HFFc6 (cell line): ENCODE measurements around the gene ZBTB47. TPM values are rescaled to one million over a fixed set of nuclear protein-coding genes. Genes with fewer than 3 reads are reported as not detected.

Source experiments
- DNase-seq: peaks from one replicate; pipeline ENCODE4 v3.0.0-alpha.2; 2018
- H3K27ac Mint-ChIP-seq: 2 replicates; pipeline ENCODE4 v1.8.0; 2020; ENCODE audit warnings: mild to moderate bottlenecking, mixed read lengths
- H3K27me3 Mint-ChIP-seq: 2 replicates; pipeline ENCODE4 v1.8.0; 2021; ENCODE audit warnings: mild to moderate bottlenecking, moderate library complexity, mixed read lengths; ENCODE audit not compliant: insufficient read depth
- H3K36me3 Mint-ChIP-seq: 2 replicates; pipeline ENCODE4 v1.8.0; 2021; ENCODE audit warnings: low read depth, mixed read lengths
- H3K4me1 Mint-ChIP-seq: 2 replicates; pipeline ENCODE4 v1.8.0; 2020; ENCODE audit warnings: low read depth, mixed read lengths
- H3K4me3 Mint-ChIP-seq: 2 replicates; pipeline ENCODE4 v1.8.0; 2020; ENCODE audit warnings: mild to moderate bottlenecking, moderate library complexity, mixed read lengths
- H3K9me3 Mint-ChIP-seq: 2 replicates; pipeline ENCODE4 v1.8.0; 2020; ENCODE audit warnings: mild to moderate bottlenecking, mixed read lengths
- CTCF ChIP-seq: fragments of 200-600 bp; sonication (generic); IDR thresholded peaks from 2 replicates; pipeline ENCODE4 v1.5.0; 2021; ENCODE audit warnings: antibody characterized with exemption, mild to moderate bottlenecking
- total RNA-seq, 6 experiments: library from RNA; stranded (reverse); fragmentation: NEBNext Ultra II Directional; extraction: Animal tissue kit (Norgen Biotek cat#: 25700); gene quantifications; 2 replicates in 1 of 6; 3 replicates in 5 of 6; pipeline ENCODE4 v1.2.3, GENCODE V29; 2021

The ZBTB47 gene
- total RNA-seq, 6 experiments from 2014 or later, result 26.3 to 35.7 (median 29.3) TPM

DNA sequence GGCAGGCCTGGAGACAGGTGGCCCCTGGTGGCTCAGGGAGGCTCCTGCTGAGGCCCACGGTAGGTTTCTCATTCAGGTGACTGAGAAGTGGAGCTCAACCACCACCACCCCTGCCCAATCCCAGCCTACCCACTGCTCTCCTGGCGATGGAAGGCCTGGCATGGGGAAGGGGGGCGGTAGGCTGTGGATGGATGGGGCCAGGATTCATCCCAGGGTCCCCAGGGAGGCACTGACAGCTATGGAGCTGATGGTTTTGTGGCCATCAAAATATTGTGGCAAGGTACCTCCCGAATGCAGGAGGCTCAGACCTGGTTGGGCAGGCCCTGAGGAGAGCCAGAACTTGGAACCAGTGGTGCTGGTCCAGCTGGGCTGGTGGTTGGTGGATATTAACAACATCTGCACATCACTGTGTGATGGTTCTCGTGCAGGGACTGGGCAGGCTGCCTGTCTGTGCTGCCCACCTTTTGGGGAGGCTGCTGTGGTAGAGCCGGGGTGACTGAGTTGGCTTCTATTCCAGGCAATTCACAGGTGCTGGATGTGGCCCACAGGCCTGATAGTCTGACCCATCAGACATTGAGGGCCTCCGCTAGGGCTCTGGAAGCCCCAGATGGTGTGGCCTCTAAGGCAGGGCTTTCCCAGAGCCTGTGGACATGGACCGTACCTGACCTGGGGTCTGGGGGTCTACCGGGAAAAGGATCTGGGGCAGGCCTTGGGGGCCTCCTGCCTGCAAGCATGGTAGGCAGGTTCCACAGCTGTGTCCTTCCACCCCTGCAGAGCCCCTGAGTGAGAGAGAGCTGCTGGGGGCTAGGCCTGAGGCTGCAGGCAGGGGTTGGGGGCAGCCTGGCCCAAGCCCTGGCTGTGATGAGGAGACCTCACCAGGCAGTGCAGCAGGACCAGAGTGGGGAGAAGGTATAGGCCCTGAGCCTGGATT lies 3.4 kb downstream of the ZBTB47 start:
- Mint-ChIP-seq H3K9me3 (no peaks in the 10 kb centered on the region), H3K27me3 (peaks cover 2% of the 10 kb centered on the region; the same call in 1 of the 2 replicates), H3K36me3 (peaks cover 14% of the 10 kb centered on the region; the same call in 1 of the 2 replicates), H3K4me1 (peaks cover 45% of the 10 kb centered on the region), H3K27ac (peak overlapping the region; percentile 83), H3K4me3 (peak overlapping the region; percentile 56; the same call in 1 of the 2 replicates)
- DNase-seq, result no peak
- no peak for TF ChIP-seq CTCF

DNA sequence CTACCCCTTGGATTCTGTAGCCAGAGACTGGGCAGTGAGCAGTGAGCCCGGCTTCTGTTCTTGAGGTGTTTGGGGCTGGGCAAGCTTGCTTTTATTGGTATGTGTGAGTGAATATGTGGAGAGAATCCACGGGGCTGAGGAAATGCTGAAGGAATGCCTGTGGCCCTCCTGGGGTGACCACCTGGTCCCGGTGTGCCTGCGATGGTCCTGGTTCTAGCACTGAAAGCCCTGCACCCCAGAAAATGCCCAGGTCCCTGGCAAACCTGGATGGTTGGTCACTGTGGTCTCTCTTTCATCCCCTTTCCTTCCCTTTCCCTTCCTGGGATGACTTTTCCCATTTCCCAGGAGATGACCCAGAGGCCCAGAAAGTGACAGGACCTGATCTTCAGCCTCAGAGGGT lies 4.2 kb downstream of the ZBTB47 start:
- H3K4me1 Mint-ChIP-seq, result peaks cover 38% of the 10 kb centered on the region
- peaks cover 14% of the 10 kb centered on the region; the same call in 1 of the 2 replicates for H3K36me3 Mint-ChIP-seq
- no peak overlapping the region for H3K27ac Mint-ChIP-seq
- H3K4me3 Mint-ChIP-seq, result no peak overlapping the region
- no peak for TF ChIP-seq CTCF
- no peaks in the 10 kb centered on the region for H3K9me3 Mint-ChIP-seq
- H3K27me3 Mint-ChIP-seq, result peaks cover 2% of the 10 kb centered on the region; the same call in 1 of the 2 replicates
- DNase-seq, result no peak

DNA sequence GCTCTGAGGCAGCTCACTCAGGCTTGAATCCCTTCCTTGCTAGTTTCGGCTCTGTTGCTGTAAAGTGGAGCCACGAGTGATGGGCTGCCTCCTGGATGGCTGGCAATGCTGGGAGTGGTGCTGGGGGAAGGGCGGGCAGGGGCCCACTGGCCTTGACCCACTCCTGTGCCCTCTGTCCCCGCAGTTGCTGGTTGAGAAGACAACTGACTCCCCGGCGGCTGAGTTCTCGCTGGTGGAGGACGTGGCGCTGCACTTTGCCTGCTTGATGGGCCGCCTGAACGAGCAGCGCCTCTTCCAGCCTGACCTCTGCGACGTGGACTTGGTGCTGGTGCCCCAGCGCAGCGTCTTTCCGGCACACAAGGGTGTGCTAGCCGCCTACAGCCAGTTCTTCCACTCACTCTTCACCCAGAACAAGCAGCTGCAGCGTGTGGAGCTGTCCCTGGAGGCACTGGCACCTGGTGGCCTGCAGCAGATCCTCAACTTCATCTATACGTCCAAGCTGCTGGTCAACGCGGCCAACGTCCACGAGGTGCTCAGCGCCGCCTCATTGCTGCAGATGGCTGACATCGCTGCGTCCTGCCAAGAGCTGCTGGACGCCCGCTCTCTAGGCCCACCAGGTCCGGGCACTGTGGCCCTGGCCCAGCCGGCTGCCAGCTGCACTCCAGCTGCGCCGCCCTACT lies 4.7 kb downstream of the ZBTB47 start:
- H3K4me1 Mint-ChIP-seq, result peaks cover 32% of the 10 kb centered on the region
- TF ChIP-seq CTCF, result no peak
- H3K27ac Mint-ChIP-seq, result no peak overlapping the region
- DNase-seq, result no peak
- no peak overlapping the region for H3K4me3 Mint-ChIP-seq
- H3K36me3 Mint-ChIP-seq, result peaks cover 14% of the 10 kb centered on the region; the same call in 1 of the 2 replicates
- peaks cover 2% of the 10 kb centered on the region; the same call in 1 of the 2 replicates for H3K27me3 Mint-ChIP-seq
- H3K9me3 Mint-ChIP-seq, result no peaks in the 10 kb centered on the region

GRCh38 chr3:42658771-42659390 lies 5.4 kb downstream of the ZBTB47 start:
- Mint-ChIP-seq H3K4me3 (no peak overlapping the region), H3K27me3 (peaks cover 2% of the 10 kb centered on the region), H3K4me1 (peaks cover 29% of the 10 kb centered on the region), H3K9me3 (no peaks in the 10 kb centered on the region), H3K27ac (no peak overlapping the region), H3K36me3 (peaks cover 14% of the 10 kb centered on the region; the same call in 1 of the 2 replicates)
- no peak for TF ChIP-seq CTCF
- no peak for DNase-seq

DNA sequence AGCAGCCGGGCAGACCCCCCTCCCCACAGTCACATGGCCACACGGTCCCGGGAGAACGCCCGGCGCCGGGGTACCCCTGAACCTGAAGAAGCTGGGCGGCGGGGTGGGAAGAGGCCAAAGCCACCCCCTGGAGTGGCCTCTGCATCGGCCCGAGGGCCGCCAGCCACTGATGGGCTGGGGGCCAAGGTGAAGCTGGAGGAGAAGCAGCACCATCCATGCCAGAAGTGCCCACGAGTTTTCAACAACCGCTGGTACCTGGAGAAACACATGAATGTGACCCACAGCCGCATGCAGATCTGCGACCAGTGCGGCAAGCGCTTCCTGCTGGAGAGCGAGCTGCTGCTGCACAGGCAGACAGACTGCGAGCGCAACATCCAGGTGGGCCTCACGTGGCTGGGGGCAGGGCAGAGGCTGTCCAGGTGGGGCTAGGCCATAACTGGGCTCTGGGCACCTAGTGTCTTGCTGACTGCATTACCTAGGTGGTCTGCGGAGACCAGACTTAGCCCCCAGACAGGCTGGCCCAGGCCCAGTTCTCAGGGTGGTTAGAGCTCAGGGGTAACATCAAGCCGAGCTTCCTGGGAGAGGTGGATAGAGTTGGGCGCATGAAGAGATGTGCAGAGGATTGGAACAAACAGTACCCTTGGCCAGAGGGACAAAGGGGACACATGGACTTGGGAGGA lies 6.1 kb downstream of the ZBTB47 start:
- no peak for DNase-seq
- Mint-ChIP-seq H3K4me3 (no peak overlapping the region), H3K9me3 (no peaks in the 10 kb centered on the region), H3K36me3 (peaks cover 14% of the 10 kb centered on the region; the same call in 1 of the 2 replicates), H3K4me1 (peaks cover 29% of the 10 kb centered on the region), H3K27ac (peak overlapping the region; percentile 35; the same call in 1 of the 2 replicates), H3K27me3 (peaks cover 2% of the 10 kb centered on the region)
- no peak for TF ChIP-seq CTCF
